ENCODE data around the gene MRPS25.

DNA sequence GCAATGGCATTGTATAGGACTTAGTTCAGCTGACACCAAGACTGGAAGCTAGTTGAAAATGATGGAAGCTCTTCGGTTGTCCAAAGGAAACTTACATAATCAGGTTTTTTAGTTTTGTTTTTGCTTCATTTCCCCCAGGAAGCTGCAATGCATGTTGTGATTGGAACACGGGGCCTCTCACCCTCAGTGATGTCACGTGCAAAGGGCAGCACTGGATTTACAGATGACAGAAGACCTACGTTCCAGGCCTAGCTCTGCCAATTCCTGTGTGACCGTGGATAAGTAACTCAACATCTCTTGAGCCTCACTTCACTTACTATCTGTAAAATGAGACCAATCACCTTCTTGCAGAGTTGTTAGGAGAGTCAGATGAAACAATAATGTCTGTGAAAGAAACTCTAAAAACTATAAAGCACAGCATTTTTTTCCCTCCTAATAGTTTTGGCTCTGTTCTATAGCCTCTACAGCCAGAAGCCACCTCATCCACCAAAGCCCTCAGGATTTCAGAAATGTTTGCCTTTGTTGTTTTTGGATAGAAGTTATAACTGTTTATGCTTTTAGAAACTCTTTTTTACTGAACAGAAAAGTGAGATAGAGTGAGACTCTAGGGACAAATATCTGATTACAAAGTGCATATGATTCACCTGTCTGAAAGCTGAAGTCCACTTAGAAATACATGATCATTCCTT lies 29.2 kb upstream of the MRPS25 start:
- no peak for TF ChIP-seq POLR2A (IDR thresholded peaks at IDR 0.05)
- TF ChIP-seq, protein P1, sequence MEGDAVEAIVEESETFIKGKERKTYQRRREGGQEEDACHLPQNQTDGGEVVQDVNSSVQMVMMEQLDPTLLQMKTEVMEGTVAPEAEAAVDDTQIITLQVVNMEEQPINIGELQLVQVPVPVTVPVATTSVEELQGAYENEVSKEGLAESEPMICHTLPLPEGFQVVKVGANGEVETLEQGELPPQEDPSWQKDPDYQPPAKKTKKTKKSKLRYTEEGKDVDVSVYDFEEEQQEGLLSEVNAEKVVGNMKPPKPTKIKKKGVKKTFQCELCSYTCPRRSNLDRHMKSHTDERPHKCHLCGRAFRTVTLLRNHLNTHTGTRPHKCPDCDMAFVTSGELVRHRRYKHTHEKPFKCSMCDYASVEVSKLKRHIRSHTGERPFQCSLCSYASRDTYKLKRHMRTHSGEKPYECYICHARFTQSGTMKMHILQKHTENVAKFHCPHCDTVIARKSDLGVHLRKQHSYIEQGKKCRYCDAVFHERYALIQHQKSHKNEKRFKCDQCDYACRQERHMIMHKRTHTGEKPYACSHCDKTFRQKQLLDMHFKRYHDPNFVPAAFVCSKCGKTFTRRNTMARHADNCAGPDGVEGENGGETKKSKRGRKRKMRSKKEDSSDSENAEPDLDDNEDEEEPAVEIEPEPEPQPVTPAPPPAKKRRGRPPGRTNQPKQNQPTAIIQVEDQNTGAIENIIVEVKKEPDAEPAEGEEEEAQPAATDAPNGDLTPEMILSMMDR (IDR thresholded peaks at IDR 0.05): no peak
- no peak for TF ChIP-seq POLR2AphosphoS5 (IDR thresholded peaks at IDR 0.05)

All from suprapubic skin (tissue), 4 donors.